UCSD-AML1 (cell line): ENCODE results near the gene PRKCD.

Experiments
- DNase-seq: peaks from one replicate; lab custom pipeline; 2025; ENCODE audit not compliant: unreplicated experiment; lab: John Stamatoyannopoulos, UW

The PRKCD gene

GRCh38 chr3:53160660-53161449 is at the start of gene PRKCD:
Gene PRKCD, plus strand, starts transcription at chr3:53161209. Its CDS starts 17,214 bp downstream, at chr3:53178423.
- DNase-seq: peak; percentile 80

GRCh38 chr3:53111822-53112221 is 49.2 kb upstream of the PRKCD start:
- no peak for DNase-seq

- DNase-seq: no peak
These were observed 47.6 kb upstream of the PRKCD start for GRCh38 chr3:53113293-53114010.

GRCh38 chr3:53114011-53114400 is 47.0 kb upstream of the PRKCD start:
- peak; percentile 68 for DNase-seq

GRCh38 chr3:53114412-53115074 is 46.5 kb upstream of the PRKCD start:
- no peak for DNase-seq

GRCh38 chr3:53116956-53117355 is 44.1 kb upstream of the PRKCD start:
- DNase-seq: no peak

GRCh38 chr3:53120336-53120735 is 40.7 kb upstream of the PRKCD start:
- DNase-seq: no peak

GRCh38 chr3:53122255-53122932 is 38.6 kb upstream of the PRKCD start:
- DNase-seq: no peak

- DNase-seq: no peak
These were observed 38.1 kb upstream of the PRKCD start for GRCh38 chr3:53122933-53123305.

- no peak for DNase-seq
These were observed 37.5 kb upstream of the PRKCD start for GRCh38 chr3:53123510-53123909.

GRCh38 chr3:53123953-53124352 is 37.1 kb upstream of the PRKCD start:
- no peak for DNase-seq

- DNase-seq: no peak
These were observed 34.4 kb upstream of the PRKCD start for GRCh38 chr3:53126601-53127000.

GRCh38 chr3:53129344-53129743 is 31.7 kb upstream of the PRKCD start:
- no peak for DNase-seq

- peak; percentile 96 for DNase-seq
These were observed 30.6 kb upstream of the PRKCD start, which contains the start of gene RFT1 for GRCh38 chr3:53130179-53131061. Gene RFT1, minus strand, starts transcription at chr3:53130435. Its CDS starts 35 bp downstream, at chr3:53130400.

GRCh38 chr3:53131096-53131495 is 29.9 kb upstream of the PRKCD start:
- DNase-seq: no peak

GRCh38 chr3:53132347-53132746 is 28.7 kb upstream of the PRKCD start:
- DNase-seq: no peak

GRCh38 chr3:53134631-53135232 is 26.3 kb upstream of the PRKCD start:
- DNase-seq: peak; percentile 78

- no peak for DNase-seq
These were observed 23.8 kb upstream of the PRKCD start for GRCh38 chr3:53137221-53137620.

GRCh38 chr3:53137835-53138446 is 23.1 kb upstream of the PRKCD start:
- no peak for DNase-seq
